Hematopoietic multipotent progenitor cell treated with erythropoietin and hydrocortisone succinate and interleukin-3 and kit ligand, for 8 days (in vitro differentiated cells): ENCODE measurements around the gene KCTD14.
"Not testable (repeated sequence)": the region's sequence is repeated elsewhere in the genome, so short reads cannot be mapped to it uniquely, and the experiment has no call there.

Source experiments
- DNase-seq: peaks from one replicate; pipeline ENCODE4 v3.0.0-alpha.2; 2015

The KCTD14 gene

DNA sequence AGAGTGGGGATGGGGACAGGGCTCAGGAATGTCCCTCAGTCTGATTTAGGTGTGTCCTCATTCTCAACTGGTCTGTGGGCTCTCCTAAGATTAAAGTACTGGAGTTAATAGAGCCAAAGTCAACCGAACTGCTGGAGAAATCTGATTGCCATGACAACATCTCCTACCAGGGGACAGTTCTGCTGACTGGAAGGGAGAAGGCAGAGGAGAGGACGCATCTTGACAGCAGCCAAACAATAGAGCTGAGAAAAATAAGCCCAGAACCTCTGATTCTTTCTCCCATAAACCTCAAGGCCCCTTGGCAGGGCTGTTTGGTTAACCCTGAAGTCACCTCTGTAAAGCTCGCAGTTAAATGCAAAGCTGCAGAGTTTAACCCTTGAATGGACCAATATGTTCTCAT lies 2.8 kb downstream of the KCTD14 start:
- no peak for DNase-seq

DNA sequence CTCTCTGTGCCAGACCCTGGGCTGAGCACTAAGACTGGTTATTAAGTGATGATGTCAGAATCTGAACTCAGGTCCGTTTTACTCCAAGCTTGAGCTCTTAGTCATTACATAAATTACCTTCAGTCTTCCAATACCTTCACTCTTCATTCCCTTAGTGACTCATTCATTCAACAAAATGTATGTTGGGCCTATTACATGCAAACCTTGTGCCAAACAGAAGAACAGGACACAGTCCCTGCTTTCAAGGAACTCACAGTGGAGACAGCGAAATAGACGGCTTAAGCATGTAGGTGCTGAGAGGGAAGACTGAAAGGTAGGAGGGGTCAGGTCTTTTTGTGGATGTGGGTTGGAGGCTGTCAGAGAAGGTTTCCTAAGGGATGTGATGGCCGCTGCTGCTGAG lies 3.3 kb downstream of the KCTD14 start:
- DNase-seq: no peak

DNA sequence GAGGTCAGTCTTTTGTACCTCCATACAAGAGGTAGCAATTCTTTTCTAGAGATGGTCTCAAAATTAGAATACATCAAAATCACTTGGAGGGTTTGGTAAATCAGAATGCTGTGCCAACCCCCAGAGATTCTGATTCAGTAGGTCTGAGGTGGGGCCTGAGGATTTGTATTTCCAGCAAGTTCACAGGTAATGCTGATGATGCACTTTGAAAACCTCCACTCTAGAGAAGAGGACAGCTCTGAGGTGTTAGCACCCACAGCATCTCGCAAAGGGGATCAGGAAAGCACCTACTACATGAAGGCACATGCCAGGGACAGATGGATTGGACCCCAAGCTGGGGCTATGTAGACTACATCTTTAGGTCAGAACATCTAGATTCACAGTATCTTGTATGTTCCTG lies 7.2 kb downstream of the KCTD14 start:
- DNase-seq: no peak

DNA sequence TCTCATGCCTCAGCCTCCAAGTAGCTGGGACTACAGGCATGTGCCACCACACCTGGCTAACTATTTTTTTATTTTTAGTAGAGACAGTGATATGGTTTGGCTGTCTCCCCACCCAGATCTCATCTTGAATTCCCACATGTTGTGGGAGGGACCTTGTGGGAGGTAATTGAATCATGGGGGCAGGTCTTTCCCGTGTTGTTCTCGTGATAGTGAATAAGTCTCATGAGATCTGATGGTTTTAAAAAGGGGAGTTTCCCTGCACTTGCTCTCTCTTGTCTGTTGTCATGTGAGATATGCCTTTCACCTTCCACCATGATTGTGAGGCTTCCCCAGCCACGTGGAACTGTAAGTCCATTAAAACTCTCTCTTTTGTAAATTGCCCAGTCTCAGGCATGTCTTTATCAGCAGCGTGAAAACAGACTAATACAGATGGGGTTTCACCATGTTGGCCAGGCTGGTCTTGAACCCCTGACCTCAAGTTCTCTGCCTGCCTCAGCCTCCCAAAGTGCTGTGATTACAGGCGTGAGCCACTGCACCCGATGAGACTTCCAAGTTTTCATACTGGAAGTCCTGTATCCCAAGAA lies 8.0 kb downstream of the KCTD14 start:
- DNase-seq: peak; percentile 55

DNA sequence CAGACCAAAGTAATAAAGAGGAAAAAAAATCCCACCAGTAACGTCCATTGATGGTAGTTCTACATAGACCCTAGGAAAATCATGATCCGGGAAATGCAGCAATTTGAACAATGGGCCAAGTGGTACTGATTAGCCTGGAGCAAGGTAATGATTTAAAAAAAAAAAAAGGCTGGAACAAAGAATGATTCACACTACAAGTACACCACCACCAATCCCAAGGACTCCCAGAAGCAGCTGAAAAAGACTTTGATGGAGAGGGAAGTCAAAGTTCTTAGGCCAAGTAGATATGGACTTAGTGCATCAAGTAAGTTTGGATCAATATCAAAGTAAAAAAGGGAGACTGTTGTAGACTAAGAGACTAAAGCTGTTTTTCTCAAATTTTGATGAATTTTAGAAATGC lies 11.8 kb downstream of the KCTD14 start:
- DNase-seq: no peak

DNA sequence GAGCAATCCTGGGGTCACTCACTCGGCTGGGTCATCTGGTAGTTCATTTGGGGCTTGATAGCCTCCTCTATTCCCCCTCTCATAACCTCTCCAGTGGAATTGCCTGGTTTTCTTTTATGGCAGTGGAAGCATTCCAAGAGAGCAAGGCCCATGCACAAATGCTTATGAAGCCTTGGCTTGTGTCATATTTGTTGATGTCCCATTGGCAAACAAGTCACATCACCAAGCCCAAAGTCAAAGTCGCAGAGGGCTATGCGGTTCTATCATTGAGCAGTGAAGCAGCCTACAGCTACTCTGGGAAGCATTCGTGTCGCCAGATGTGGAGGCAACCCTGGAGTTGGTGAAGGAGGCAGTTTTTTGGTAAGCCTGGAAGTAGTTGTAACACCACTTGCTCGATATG lies 12.3 kb downstream of the KCTD14 start:
- no peak for DNase-seq

DNA sequence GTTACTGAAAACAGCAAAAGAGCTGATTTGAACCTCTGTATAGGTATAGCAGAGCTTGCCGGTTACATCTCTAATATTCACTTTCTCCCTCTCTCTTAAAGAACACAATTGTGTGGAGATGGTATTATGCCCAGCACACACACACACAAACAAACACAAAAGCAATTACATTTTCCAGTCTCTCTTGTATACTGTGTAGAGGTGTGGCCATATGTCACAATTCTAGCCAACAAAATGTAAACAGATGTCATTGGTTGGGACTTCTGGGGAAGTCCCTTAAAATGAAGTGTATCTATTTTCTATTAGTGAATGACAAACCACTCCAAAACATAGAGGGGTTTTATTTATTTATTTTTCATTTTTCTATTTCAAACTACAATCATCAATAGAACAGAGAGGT lies 12.8 kb downstream of the KCTD14 start:
- DNase-seq: no peak

DNA sequence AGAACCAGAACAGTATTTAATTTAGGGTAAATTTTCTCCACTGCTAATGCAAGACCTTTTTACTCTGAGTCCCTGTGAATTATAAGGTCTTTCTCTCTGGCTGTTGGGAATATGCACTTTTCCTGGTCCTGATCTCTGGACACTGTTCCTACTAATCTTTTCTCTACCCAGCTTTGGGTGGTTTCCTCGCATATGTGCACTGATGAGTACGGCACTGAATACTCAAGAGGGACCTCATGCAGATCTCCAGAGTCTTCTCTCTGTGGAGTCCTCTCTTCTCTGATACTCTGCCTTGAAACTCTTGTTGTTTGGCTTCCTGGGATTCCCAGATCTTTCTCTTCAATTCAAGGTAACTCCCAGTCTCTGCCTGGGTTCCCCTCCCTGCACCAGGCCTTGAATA lies 14.0 kb downstream of the KCTD14 start:
- no peak for DNase-seq

DNA sequence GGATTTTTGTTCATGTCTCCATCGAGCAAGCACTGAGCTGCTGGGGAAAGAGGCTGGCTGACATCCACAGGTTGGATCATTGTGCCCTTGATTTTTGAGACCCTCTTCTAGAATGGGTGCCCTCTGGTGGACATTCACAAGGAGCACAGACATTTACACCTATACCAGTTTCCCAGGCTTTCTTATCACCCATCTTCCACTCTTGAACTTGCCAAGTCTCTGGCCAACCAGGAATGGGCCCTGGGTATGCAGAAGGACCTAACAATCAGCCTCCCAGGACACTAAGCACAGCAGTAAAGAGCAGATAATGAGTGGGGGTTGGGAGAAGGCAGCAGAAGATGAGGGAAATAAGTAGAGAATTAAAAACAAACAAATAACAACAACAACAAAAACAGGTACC lies 22.9 kb downstream of the KCTD14 start:
- peak; percentile 80 for DNase-seq

DNA sequence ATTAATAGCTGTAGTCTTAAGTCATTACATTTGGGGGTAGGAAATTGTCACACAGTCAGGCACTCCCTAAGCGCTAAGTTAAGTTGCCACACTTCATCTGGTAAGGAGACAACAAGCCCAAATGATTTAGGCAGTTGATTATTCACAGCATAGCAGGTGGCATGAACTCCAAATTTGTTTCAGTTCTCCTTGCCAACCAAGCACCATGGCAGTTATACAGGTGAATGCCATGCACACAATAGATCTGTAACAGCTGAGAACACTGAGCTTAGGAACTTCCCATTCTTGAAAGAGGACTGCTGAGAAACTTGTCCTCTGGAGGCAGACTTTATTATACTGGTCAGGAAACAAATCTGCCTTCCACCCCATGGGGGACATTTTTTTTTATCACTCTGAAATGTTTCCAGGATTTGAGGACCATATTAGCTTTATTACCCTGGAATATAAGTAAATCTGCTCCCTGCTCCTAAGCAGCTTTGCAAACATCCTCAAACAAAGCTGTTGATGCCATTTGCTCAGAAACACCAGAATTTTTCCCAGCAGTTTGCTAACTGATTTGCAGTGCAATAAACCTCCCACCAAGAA lies 23.5 kb downstream of the KCTD14 start:
- no peak for DNase-seq

DNA sequence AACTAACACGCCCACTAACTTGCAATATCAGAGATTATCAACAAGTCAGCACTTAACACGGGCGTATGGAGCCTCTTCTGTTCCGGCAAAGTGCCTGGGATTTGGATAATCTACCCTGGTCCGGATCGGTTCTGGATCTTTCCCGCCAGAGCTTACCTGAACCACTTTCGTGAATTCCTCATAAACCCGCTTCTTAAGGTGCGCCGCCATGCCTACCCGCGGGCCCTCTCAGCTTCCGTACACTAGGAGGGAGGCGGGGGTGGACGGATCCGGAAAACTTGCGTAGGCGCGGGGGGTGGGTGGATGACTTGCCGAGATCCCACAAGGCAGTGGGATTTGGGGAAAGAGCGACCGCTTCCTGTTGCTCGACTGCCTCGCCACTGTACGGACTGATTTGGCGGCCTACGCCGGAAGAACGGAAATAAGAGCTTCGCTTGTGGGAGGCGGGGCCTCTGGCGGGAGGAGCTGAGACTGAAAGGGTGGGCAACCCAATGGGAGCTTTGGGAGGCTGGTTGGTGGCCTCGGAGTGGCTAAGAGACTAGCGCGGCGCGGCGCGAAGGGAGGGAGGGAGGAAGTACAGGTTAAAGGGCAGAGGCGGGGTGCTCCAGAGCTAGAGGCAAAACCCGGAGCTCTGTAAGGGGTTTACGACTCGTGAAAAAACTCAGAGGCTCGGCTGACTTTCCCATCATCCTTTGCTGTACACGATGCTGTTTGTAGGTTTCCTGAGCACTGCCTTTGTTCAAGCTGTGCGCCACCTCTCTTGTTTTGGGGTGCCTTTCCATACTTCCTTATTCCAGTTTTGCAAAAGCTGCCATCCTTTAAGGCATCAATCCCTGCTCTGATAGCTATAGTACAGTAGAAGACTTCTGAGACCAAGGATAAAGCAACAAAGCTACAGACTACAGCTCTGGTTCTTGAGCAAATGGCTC lies 28.4 kb downstream of the KCTD14 start, which contains the start of gene INTS4:
INTS4 (minus strand) TSS at position 235 of the 929 bp plus-strand sequence; CDS start at position 210, 25 bp downstream.
- DNase-seq: peak; percentile 100

DNA sequence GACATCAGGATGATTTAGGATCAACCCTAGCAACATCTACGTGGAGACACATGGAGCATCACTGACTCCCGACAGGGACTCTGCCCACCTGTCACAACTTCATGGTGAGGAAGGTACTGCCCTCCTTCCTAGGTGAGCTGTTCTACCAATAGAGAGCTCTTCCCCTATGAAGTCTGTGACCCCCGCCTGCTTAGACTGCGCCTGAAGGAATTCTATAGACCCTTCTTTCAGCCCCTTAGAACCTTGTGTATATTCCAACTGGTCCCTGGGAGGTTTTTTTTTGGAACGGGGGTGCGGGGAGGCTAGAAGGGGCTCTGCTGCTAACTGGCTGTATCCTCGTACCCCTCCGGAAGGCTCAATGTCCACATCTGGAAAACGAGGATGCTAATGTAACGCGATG lies 29.2 kb downstream of the KCTD14 start:
- no peak for DNase-seq

DNA sequence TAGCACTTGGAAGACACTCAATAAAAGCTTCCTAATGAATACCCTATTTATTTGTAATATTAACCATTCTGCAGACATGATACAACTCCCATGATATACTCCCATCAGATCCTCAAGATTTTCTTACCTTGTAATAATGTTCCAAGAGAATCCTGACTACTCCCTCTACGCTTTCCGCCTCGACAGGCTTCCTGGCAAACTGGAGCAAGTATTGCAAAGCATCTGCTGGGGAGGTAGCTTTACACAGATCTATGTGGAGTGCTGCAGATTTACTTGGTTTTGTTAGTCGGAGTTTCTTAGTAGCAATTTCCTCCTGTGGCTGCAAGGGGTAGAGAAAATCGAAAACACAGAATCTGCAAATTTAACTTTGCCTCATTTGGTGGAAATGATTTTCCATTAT lies 32.1 kb downstream of the KCTD14 start:
- DNase-seq: no peak

DNA sequence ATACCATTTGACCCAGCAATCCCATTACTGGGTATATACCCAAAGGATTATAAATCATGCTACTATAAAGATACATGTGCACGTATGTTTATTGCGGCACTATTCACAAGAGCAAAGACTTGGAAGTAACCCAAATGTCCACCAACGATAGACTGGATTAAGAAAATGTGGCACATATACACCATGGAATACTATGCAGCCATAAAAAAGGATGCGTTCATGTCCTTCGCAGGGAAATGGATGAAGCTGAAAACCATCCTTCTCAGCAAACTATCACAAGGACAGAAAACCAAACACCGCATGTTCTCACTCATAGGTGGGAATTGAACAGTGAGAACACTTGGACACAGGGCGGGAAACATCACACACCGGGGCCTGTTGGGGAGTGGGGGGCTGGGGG lies 36.6 kb downstream of the KCTD14 start:
- DNase-seq: not testable (repeated sequence)

DNA sequence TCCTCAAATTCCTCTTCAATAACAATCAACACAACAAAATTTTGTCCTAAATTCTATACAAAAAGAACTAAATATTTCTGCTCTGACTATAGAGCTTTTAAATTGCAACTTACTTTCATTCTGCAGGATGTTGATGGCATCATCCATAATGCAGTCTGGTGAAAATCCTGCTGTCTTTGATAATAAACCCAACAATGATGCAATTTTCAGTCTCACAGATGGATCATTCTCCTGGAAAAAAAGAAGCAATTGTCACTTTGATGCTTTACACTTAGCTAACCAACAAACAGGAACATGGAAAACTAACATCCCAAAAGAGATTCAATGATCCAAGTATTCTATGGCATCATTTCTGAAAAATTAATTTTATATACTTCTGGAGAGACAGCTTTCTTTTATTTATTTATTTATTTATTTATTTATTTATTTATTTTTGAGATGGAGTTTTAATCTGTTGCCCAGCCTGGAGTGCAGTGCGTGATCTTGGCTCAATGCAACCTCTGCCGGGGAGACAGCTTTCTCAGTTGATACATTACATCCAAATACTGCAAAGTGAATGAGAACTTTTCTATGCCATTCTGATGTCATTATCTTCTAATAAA lies 41.6 kb downstream of the KCTD14 start:
- DNase-seq: no peak

DNA sequence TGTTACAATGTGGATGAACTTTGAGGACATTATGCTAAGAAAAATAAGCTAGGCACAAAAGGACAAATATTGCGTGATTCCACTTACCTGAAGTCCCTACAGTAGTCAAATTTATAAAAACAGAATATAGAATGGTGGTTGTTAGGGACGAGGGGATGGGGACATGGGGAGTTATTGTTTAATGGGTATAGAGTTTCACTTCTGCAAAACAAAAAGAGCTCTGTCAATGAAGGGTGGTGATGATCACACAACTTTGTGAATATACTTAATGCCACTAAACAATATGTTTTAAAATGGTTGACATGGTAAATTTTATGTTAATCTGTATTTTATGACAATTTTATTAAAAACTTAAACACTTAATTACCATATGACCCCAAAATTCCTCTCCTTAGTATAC lies 54.7 kb downstream of the KCTD14 start:
- no peak for DNase-seq

DNA sequence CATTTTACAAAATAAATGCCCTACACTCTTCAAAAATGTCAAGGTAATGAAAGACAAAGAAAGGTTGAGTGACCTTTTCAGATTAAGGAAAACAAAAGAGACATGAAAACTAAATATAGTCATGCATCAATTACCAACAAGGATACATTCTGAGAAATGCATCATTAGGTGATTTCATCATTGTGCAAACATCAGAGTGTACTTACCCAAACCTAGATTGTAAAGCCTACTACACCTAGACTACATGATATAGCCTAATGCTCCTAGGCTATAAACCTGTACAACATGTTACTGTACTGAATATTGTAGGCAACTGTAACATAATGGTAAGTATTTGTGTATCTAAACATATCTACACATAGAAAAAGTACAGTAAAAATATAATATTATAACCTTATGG lies 55.3 kb downstream of the KCTD14 start:
- no peak for DNase-seq

DNA sequence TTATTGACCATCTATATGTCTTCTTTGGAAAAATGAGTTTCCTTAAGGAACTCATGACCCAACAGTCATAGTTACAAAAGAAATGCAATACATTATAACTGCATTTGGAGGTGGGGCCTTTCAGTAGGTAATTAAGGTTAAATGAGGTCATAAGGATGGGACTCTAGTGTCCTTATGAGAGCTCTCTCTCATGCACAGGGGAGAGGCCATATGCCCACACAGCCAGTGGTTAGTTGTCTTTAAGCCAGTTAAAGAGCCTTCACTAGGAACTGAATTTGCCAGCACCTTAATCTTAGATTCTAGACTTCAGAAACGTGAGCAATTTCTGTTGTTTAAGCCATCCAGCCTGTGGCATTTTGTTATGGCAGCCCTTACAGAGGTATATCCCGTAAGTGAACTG lies 56.0 kb downstream of the KCTD14 start:
- no peak for DNase-seq

DNA sequence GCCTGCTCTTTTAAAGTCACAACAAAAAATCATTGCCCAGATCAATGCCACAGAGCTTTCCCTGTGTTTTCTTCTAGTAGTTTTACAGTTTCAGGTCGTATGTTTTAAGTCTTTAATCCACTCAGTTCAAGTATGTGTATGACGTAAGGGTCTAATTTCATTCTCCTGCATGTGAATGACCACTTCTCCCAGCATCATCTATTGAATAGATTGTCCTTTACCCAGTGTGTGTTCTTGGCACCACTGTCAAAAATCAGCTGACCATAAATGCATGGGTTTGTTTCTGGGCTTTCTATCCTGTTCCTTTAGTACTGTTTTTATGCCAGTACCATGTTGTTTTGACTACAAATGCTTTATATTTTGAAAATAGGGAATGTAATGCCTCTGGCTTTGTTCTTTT lies 56.7 kb downstream of the KCTD14 start:
- no peak for DNase-seq
